HUES48 (cell line): ENCODE data around the gene CPSF4.
A peak's percentile ranks its signal among the peaks of the same experiment; 100 is the strongest.
"Not testable (repeated sequence)": the region's sequence is repeated elsewhere in the genome, so short reads cannot be mapped to it uniquely, and the experiment has no call there.

Experiments used
- H3K27ac ChIP-seq: one replicate; pipeline ENCODE4 v1.7.0; 2013; ENCODE audit warnings: low read depth, low read length, inconsistent platforms
- H3K27me3 ChIP-seq: 2 replicates; pipeline ENCODE4 v1.6.1; 2013; ENCODE audit warnings: mild to moderate bottlenecking, low read length; ENCODE audit not compliant: control insufficient read depth, insufficient read depth
- H3K36me3 ChIP-seq: 2 replicates; pipeline ENCODE4 v1.6.1; 2013; ENCODE audit warnings: low read length; ENCODE audit not compliant: control insufficient read depth, insufficient read depth
- H3K4me1 ChIP-seq: 2 replicates; pipeline ENCODE4 v1.6.1; 2013; ENCODE audit warnings: mild to moderate bottlenecking, low read length; ENCODE audit not compliant: control insufficient read depth, insufficient read depth
- H3K4me3 ChIP-seq: 2 replicates; pipeline ENCODE4 v1.5.1; 2013; ENCODE audit warnings: mild to moderate bottlenecking, low read depth, low read length
- H3K9ac ChIP-seq: 2 replicates; pipeline ENCODE4 v1.6.1; 2013; ENCODE audit warnings: mild to moderate bottlenecking, low read depth, low read length, moderate library complexity
- H3K9me3 ChIP-seq: 2 replicates; pipeline ENCODE4 v1.6.1; 2013; ENCODE audit warnings: low read length; ENCODE audit not compliant: control insufficient read depth, insufficient read depth

Gene CPSF4

GRCh38 chr7:99409192-99409572, 29.6 kb upstream of the CPSF4 start:
- Histone ChIP-seq H3K4me1 (peaks cover 9% of the 10 kb centered on the region; the same call in 1 of the 2 replicates), H3K9ac (peak overlapping the region; percentile 100), H3K4me3 (peak overlapping the region; percentile 77), H3K27me3 (no peaks in the 10 kb centered on the region), H3K27ac (peak overlapping the region; percentile 100), H3K36me3 (peaks cover 50% of the 10 kb centered on the region), H3K9me3 (no peaks in the 10 kb centered on the region)

GRCh38 chr7:99409806-99410205, 28.9 kb upstream of the CPSF4 start:
- Histone ChIP-seq H3K27me3 (no peaks in the 10 kb centered on the region), H3K4me3 (peak overlapping the region; percentile 77), H3K9me3 (no peaks in the 10 kb centered on the region), H3K36me3 (peaks cover 50% of the 10 kb centered on the region), H3K9ac (peak overlapping the region; percentile 18; the same call in 1 of the 2 replicates), H3K27ac (peak overlapping the region; percentile 17), H3K4me1 (peaks cover 9% of the 10 kb centered on the region; the same call in 1 of the 2 replicates)

- Histone ChIP-seq H3K27me3 (no peaks in the 10 kb centered on the region), H3K9ac (no peak overlapping the region), H3K4me1 (peaks cover 9% of the 10 kb centered on the region; the same call in 1 of the 2 replicates), H3K27ac (no peak overlapping the region), H3K9me3 (no peaks in the 10 kb centered on the region), H3K4me3 (no peak overlapping the region), H3K36me3 (peaks cover 54% of the 10 kb centered on the region)
Measured at GRCh38 chr7:99410635-99411034, 28.1 kb upstream of the CPSF4 start.

- not testable (repeated sequence) for H3K27ac ChIP-seq, H3K4me1 ChIP-seq, H3K4me3 ChIP-seq, H3K9me3 ChIP-seq, H3K27me3 ChIP-seq, H3K9ac ChIP-seq
- peaks cover 95% of the 10 kb centered on the region for H3K36me3 ChIP-seq
Measured at GRCh38 chr7:99415513-99416127, 23.1 kb upstream of the CPSF4 start.

- no peaks in the 10 kb centered on the region for H3K27me3 ChIP-seq
- H3K4me3 ChIP-seq: no peak overlapping the region
- no peak overlapping the region for H3K9ac ChIP-seq
- no peaks in the 10 kb centered on the region for H3K4me1 ChIP-seq
- peaks cover 95% of the 10 kb centered on the region for H3K36me3 ChIP-seq
- no peaks in the 10 kb centered on the region for H3K9me3 ChIP-seq
- H3K27ac ChIP-seq: no peak overlapping the region
Measured at GRCh38 chr7:99418260-99418659, 20.5 kb upstream of the CPSF4 start.

- Histone ChIP-seq H3K36me3 (peaks cover 97% of the 10 kb centered on the region), H3K9ac (no peak overlapping the region)
Measured at GRCh38 chr7:99419323-99420021, 19.3 kb upstream of the CPSF4 start.

GRCh38 chr7:99420213-99420612, 18.5 kb upstream of the CPSF4 start:
- H3K27ac ChIP-seq: no peak overlapping the region
- no peak overlapping the region for H3K9ac ChIP-seq

More at GRCh38 chr7:99419323-99420021, 19.3 kb upstream of the CPSF4 start:
- Histone ChIP-seq H3K9me3 (no peaks in the 10 kb centered on the region), H3K27me3 (no peaks in the 10 kb centered on the region), H3K4me1 (no peaks in the 10 kb centered on the region), H3K27ac (no peak overlapping the region), H3K4me3 (no peak overlapping the region)

GRCh38 chr7:99420986-99421385, 17.8 kb upstream of the CPSF4 start:
- H3K27ac ChIP-seq: no peak overlapping the region
- H3K27me3 ChIP-seq: no peaks in the 10 kb centered on the region
- H3K9me3 ChIP-seq: no peaks in the 10 kb centered on the region
- peaks cover 96% of the 10 kb centered on the region for H3K36me3 ChIP-seq
- H3K9ac ChIP-seq: no peak overlapping the region
- no peaks in the 10 kb centered on the region for H3K4me1 ChIP-seq
- no peak overlapping the region for H3K4me3 ChIP-seq

More at GRCh38 chr7:99420213-99420612, 18.5 kb upstream of the CPSF4 start:
- H3K4me1 ChIP-seq: no peaks in the 10 kb centered on the region
- no peak overlapping the region for H3K4me3 ChIP-seq
- H3K27me3 ChIP-seq: no peaks in the 10 kb centered on the region
- H3K9me3 ChIP-seq: no peaks in the 10 kb centered on the region
- peaks cover 97% of the 10 kb centered on the region for H3K36me3 ChIP-seq

- no peak overlapping the region for H3K9ac ChIP-seq
- no peak overlapping the region for H3K4me3 ChIP-seq
- no peaks in the 10 kb centered on the region for H3K9me3 ChIP-seq
- H3K27ac ChIP-seq: no peak overlapping the region
- no peaks in the 10 kb centered on the region for H3K27me3 ChIP-seq
- H3K4me1 ChIP-seq: no peaks in the 10 kb centered on the region
- peaks cover 84% of the 10 kb centered on the region for H3K36me3 ChIP-seq
Measured at GRCh38 chr7:99422186-99422585, 16.6 kb upstream of the CPSF4 start.

GRCh38 chr7:99422625-99423024, 16.1 kb upstream of the CPSF4 start:
- Histone ChIP-seq H3K9ac (no peak overlapping the region), H3K27ac (no peak overlapping the region), H3K9me3 (no peaks in the 10 kb centered on the region), H3K27me3 (no peaks in the 10 kb centered on the region), H3K36me3 (peaks cover 80% of the 10 kb centered on the region), H3K4me3 (no peak overlapping the region), H3K4me1 (no peaks in the 10 kb centered on the region)

- no peak overlapping the region for H3K27ac ChIP-seq
- no peak overlapping the region for H3K4me3 ChIP-seq
- no peaks in the 10 kb centered on the region for H3K27me3 ChIP-seq
- peaks cover 72% of the 10 kb centered on the region for H3K36me3 ChIP-seq
- no peaks in the 10 kb centered on the region for H3K9me3 ChIP-seq
- no peak overlapping the region for H3K9ac ChIP-seq
- H3K4me1 ChIP-seq: no peaks in the 10 kb centered on the region
Measured at GRCh38 chr7:99424932-99425730, 13.6 kb upstream of the CPSF4 start.
